ENCODE results near the gene ERBB4. TPM values are rescaled to one million over a fixed set of nuclear protein-coding genes. Genes with fewer than 3 reads are reported as not detected.

Gene ERBB4
- polyA plus RNA-seq, 1 donor from 2014 or later: not detected

GRCh38 chr2:212385241-212385640 lies 153.4 kb downstream of the ERBB4 start:
- H3K27me3 Mint-ChIP-seq: no peaks in the 10 kb centered on the region
- no peak overlapping the region for H3K4me3 Mint-ChIP-seq
- H3K4me1 Mint-ChIP-seq: no peaks in the 10 kb centered on the region
- no peak overlapping the region for H3K27ac Mint-ChIP-seq
- no peaks in the 10 kb centered on the region for H3K36me3 Mint-ChIP-seq
- no peaks in the 10 kb centered on the region for H3K9me3 Mint-ChIP-seq

GRCh38 chr2:212384027-212384426 lies 154.6 kb downstream of the ERBB4 start:
- no peaks in the 10 kb centered on the region for H3K36me3 Mint-ChIP-seq
- no peak overlapping the region for H3K27ac Mint-ChIP-seq
- H3K4me1 Mint-ChIP-seq: no peaks in the 10 kb centered on the region
- no peaks in the 10 kb centered on the region for H3K9me3 Mint-ChIP-seq
- no peak overlapping the region for H3K4me3 Mint-ChIP-seq
- no peaks in the 10 kb centered on the region for H3K27me3 Mint-ChIP-seq

GRCh38 chr2:212381428-212382102 lies 157.0 kb downstream of the ERBB4 start:
- Mint-ChIP-seq H3K27ac (no peak overlapping the region), H3K4me3 (no peak overlapping the region), H3K4me1 (no peaks in the 10 kb centered on the region), H3K9me3 (peaks cover 0 to 2% (median 0%) of the 10 kb centered on the region in 3 donors), H3K27me3 (no peaks in the 10 kb centered on the region), H3K36me3 (no peaks in the 10 kb centered on the region)

- Mint-ChIP-seq H3K36me3 (no peaks in the 10 kb centered on the region), H3K27me3 (no peaks in the 10 kb centered on the region), H3K4me3 (no peak overlapping the region), H3K9me3 (peaks cover 0 to 2% (median 0%) of the 10 kb centered on the region in 3 donors), H3K27ac (no peak overlapping the region), H3K4me1 (no peaks in the 10 kb centered on the region)
Observed at GRCh38 chr2:212379103-212379502, 159.5 kb downstream of the ERBB4 start.

GRCh38 chr2:212367431-212367830 lies 171.2 kb downstream of the ERBB4 start:
- H3K9me3 Mint-ChIP-seq: peaks cover 0 to 4% (median 0%) of the 10 kb centered on the region in 3 donors

GRCh38 chr2:212364112-212364985 lies 174.3 kb downstream of the ERBB4 start:
- Mint-ChIP-seq H3K27me3 (no peaks in the 10 kb centered on the region), H3K9me3 (no peaks in the 10 kb centered on the region), H3K27ac (no peak overlapping the region), H3K4me3 (no peak overlapping the region), H3K36me3 (no peaks in the 10 kb centered on the region), H3K4me1 (no peaks in the 10 kb centered on the region)

More at GRCh38 chr2:212367431-212367830, 171.2 kb downstream of the ERBB4 start:
- Mint-ChIP-seq H3K27me3 (no peaks in the 10 kb centered on the region), H3K4me3 (no peak overlapping the region), H3K36me3 (no peaks in the 10 kb centered on the region), H3K27ac (no peak overlapping the region), H3K4me1 (no peaks in the 10 kb centered on the region)

DNA sequence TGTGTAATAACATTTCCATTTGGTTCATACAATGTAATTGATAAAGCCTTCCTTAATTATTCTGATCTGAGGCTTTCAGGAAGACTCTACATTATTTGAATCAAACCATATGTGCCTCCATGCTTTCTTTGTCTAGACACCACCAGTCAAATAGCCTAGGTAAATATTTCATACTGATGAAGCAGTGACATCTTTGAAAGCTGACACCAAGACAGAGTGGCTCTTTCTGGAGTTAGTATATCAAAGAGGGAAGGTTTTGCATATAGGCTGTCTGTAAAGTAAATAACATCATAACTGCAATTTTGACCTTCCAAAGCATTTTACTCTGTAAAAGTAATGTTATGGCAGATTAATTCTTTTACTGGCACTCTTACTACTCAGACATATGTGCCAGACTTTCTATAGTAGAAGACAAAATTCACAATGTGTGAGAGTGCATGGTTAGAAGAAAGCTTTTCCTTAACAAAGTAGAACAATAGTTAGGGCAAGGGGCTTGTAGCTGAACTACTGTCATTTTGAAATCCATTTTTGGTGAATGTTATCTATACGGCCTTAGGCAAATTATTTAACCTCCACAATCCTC lies 177.3 kb downstream of the ERBB4 start:
- no peak overlapping the region for H3K4me3 Mint-ChIP-seq
- no peaks in the 10 kb centered on the region for H3K27me3 Mint-ChIP-seq
- H3K36me3 Mint-ChIP-seq: no peaks in the 10 kb centered on the region
- no peaks in the 10 kb centered on the region for H3K9me3 Mint-ChIP-seq
- no peak overlapping the region for H3K27ac Mint-ChIP-seq
- no peaks in the 10 kb centered on the region for H3K4me1 Mint-ChIP-seq

- Mint-ChIP-seq H3K9me3 (no peaks in the 10 kb centered on the region), H3K4me1 (no peaks in the 10 kb centered on the region), H3K4me3 (no peak overlapping the region), H3K36me3 (no peaks in the 10 kb centered on the region), H3K27ac (no peak overlapping the region), H3K27me3 (no peaks in the 10 kb centered on the region)
Observed at GRCh38 chr2:212360068-212360460, 178.5 kb downstream of the ERBB4 start.

- H3K4me3 Mint-ChIP-seq: no peak overlapping the region
- H3K36me3 Mint-ChIP-seq: no peaks in the 10 kb centered on the region
- no peak overlapping the region for H3K27ac Mint-ChIP-seq
- H3K4me1 Mint-ChIP-seq: no peaks in the 10 kb centered on the region
- no peaks in the 10 kb centered on the region for H3K27me3 Mint-ChIP-seq
- no peaks in the 10 kb centered on the region for H3K9me3 Mint-ChIP-seq
Observed at GRCh38 chr2:212359425-212360067, 179.1 kb downstream of the ERBB4 start.

DNA sequence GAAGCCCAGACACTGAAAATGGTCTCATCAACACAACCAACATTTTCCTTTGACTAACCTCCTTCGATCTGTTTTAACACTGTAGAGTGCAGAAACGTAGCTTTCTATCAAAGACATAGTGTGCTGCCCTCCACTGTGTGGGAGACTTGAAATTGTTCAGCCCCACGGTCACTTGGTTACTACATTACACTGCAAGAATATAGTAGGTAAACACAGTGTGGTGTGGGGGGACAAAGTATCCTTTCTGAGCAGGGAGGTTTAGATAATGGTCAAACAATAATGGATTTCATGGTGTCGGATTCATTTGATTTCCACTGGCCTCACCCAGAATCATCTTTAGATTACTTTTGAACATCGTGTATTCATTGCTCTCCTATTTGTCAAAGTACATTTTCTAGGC lies 181.0 kb downstream of the ERBB4 start:
- H3K4me1 Mint-ChIP-seq: no peaks in the 10 kb centered on the region
- H3K27ac Mint-ChIP-seq: no peak overlapping the region
- H3K4me3 Mint-ChIP-seq: no peak overlapping the region
- no peaks in the 10 kb centered on the region for H3K36me3 Mint-ChIP-seq
- no peaks in the 10 kb centered on the region for H3K9me3 Mint-ChIP-seq
- no peaks in the 10 kb centered on the region for H3K27me3 Mint-ChIP-seq

GRCh38 chr2:212354382-212354781 lies 184.2 kb downstream of the ERBB4 start:
- Mint-ChIP-seq H3K27me3 (no peaks in the 10 kb centered on the region), H3K4me3 (no peak overlapping the region), H3K36me3 (no peaks in the 10 kb centered on the region), H3K9me3 (peaks cover 0 to 3% (median 0%) of the 10 kb centered on the region in 3 donors), H3K4me1 (no peaks in the 10 kb centered on the region), H3K27ac (no peak overlapping the region)

GRCh38 chr2:212348501-212348900 lies 190.1 kb downstream of the ERBB4 start:
- Mint-ChIP-seq H3K27ac (no peak overlapping the region), H3K27me3 (no peaks in the 10 kb centered on the region), H3K4me1 (no peaks in the 10 kb centered on the region), H3K9me3 (peaks cover 0 to 3% (median 2%) of the 10 kb centered on the region in 3 donors), H3K36me3 (no peaks in the 10 kb centered on the region), H3K4me3 (no peak overlapping the region)

- Mint-ChIP-seq H3K27me3 (no peaks in the 10 kb centered on the region), H3K9me3 (peaks cover 0 to 2% (median 2%) of the 10 kb centered on the region in 3 donors), H3K4me3 (no peak overlapping the region), H3K36me3 (no peaks in the 10 kb centered on the region), H3K27ac (no peak overlapping the region), H3K4me1 (no peaks in the 10 kb centered on the region)
Observed at GRCh38 chr2:212346865-212347264, 191.7 kb downstream of the ERBB4 start.

DNA sequence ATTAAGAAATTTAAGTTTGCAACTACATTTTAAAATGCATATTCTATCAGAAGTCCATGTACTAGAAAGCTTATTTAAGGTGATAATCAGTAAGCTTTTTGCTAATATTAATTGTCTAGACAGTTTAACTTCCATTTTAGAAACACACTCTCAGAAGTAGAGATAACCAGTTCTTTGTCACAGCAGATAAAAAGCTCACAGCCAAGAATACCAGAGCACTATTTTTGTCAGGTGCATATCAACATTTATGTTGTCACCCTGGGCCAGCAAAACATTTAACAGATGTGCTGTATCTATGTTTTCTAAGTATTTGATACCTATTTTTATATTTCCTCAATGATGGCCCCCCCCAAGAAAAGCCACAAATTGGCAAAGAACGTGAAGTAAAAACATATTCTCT lies 192.6 kb downstream of the ERBB4 start:
- H3K9me3 Mint-ChIP-seq: peaks cover 0 to 2% (median 0%) of the 10 kb centered on the region in 3 donors
- H3K36me3 Mint-ChIP-seq: no peaks in the 10 kb centered on the region
- H3K27me3 Mint-ChIP-seq: no peaks in the 10 kb centered on the region
- H3K4me1 Mint-ChIP-seq: no peaks in the 10 kb centered on the region
- H3K27ac Mint-ChIP-seq: no peak overlapping the region
- H3K4me3 Mint-ChIP-seq: no peak overlapping the region

DNA sequence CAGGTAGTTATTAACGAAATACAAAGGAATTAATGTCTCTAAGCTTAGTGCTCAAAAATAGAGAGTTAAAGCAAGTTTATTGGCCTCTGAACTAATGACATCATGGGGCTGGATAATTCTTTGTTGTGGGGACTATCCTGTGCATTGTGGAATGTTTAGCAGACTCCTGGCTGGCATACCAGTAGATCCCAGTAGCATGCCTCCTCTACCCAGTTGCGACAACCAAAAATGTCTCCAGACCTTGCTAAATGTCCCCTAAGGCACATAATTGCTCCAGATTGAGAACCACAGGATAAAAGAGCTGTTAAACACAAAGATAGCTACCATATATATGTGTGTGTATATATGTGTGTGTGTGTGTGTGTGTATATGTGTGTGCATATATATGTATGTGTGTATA lies 194.5 kb downstream of the ERBB4 start:
- peaks cover 0 to 2% (median 0%) of the 10 kb centered on the region in 3 donors for H3K9me3 Mint-ChIP-seq
- H3K4me3 Mint-ChIP-seq: no peak overlapping the region
- H3K4me1 Mint-ChIP-seq: no peaks in the 10 kb centered on the region
- no peak overlapping the region for H3K27ac Mint-ChIP-seq
- no peaks in the 10 kb centered on the region for H3K36me3 Mint-ChIP-seq
- no peaks in the 10 kb centered on the region for H3K27me3 Mint-ChIP-seq

Data from IgD-negative memory B cell (primary cell).